Keratinocyte (primary cell): ENCODE results near the gene RASEF. TPM values are rescaled to one million over a fixed set of nuclear protein-coding genes. Genes with fewer than 3 reads are reported as not detected.

Experiments
- DNase-seq: peaks from one replicate; pipeline ENCODE4 v3.0.0-alpha.2; 2011; ENCODE audit warnings: low read depth, missing footprints, low spot score
- FAIRE-seq: peaks from 2 replicates; lab custom pipeline; 2011; peaks lifted over from hg19 to GRCh38; lab: Jason Lieb, UNC
- H2AFZ ChIP-seq: 2 replicates; pipeline ENCODE4 v1.6.0; 2012; ENCODE audit warnings: low read length, control low read depth, inconsistent platforms; ENCODE audit not compliant: control insufficient read depth
- H3K27ac ChIP-seq: 2 replicates; pipeline ENCODE4 v1.5.1; 2011; ENCODE audit warnings: low read length; ENCODE audit not compliant: control insufficient read depth, insufficient read depth
- H3K27me3 ChIP-seq: 3 replicates; pipeline ENCODE4 v1.6.0; 2011; ENCODE audit warnings: low read length; ENCODE audit not compliant: control insufficient read depth, insufficient read depth; ENCODE audit errors: extremely low read depth
- H3K36me3 ChIP-seq, 2 experiments: 2 replicates in 1 of 2; 3 replicates in 1 of 2; pipeline ENCODE4 v1.5.1; 2011; ENCODE audit warnings: low read length in 2 of 2, mild to moderate bottlenecking in 1 of 2; ENCODE audit not compliant: control insufficient read depth in 2 of 2, insufficient read depth in 2 of 2; ENCODE audit errors: extremely low read depth in 1 of 2
- H3K4me1 ChIP-seq: 3 replicates; pipeline ENCODE4 v1.5.1; 2011; ENCODE audit warnings: low read length; ENCODE audit not compliant: control insufficient read depth, insufficient read depth; ENCODE audit errors: extremely low read depth
- H3K4me2 ChIP-seq: 3 replicates; pipeline ENCODE4 v1.6.0; 2011; ENCODE audit warnings: low read depth, low read length; ENCODE audit not compliant: control insufficient read depth, insufficient read depth; ENCODE audit errors: extremely low read depth
- H3K4me3 ChIP-seq, 3 experiments: fragments of 200-600 bp in 1 of 3; sonication (generic) in 1 of 3; 2 replicates in 2 of 3; 3 replicates in 1 of 3; pipeline ENCODE4 v1.5.1; 2011 to 2016; ENCODE audit warnings: low read length in 3 of 3, mild to moderate bottlenecking in 3 of 3, control low read depth in 2 of 3, inconsistent platforms in 1 of 3, low read depth in 1 of 3, mixed read lengths in 1 of 3, mixed run types in 1 of 3, moderate library complexity in 1 of 3; ENCODE audit not compliant: control insufficient read depth in 2 of 3, insufficient read depth in 2 of 3; ENCODE audit errors: extremely low read depth in 1 of 3
- H3K79me2 ChIP-seq: 2 replicates; pipeline ENCODE4 v1.6.0; 2012; ENCODE audit warnings: low read length; ENCODE audit not compliant: control insufficient read depth, insufficient read depth
- H3K9ac ChIP-seq: 3 replicates; pipeline ENCODE4 v1.6.0; 2011; ENCODE audit warnings: low read length; ENCODE audit not compliant: control insufficient read depth, insufficient read depth; ENCODE audit errors: extremely low read depth
- H3K9me1 ChIP-seq: 3 replicates; pipeline ENCODE4 v1.6.0; 2011; ENCODE audit warnings: low read length; ENCODE audit not compliant: control insufficient read depth, insufficient read depth; ENCODE audit errors: extremely low read depth
- H3K9me3 ChIP-seq: 2 replicates; pipeline ENCODE4 v1.5.1; 2012; ENCODE audit warnings: low read depth, low read length; ENCODE audit not compliant: control insufficient read depth
- H4K20me1 ChIP-seq: 3 replicates; pipeline ENCODE4 v1.6.0; 2011; ENCODE audit warnings: low read length; ENCODE audit not compliant: control insufficient read depth, insufficient read depth; ENCODE audit errors: extremely low read depth
- EZH2 ChIP-seq: IDR thresholded peaks from one replicate; pipeline ENCODE4 v1.6.1; 2012; ENCODE audit warnings: inconsistent platforms, mild to moderate bottlenecking, low read length, moderate library complexity
- dilution Hi-C: fragments of 300-500 bp; cut with MboI; formaldehyde crosslinking; loops from one replicate; pipeline ENCODE4 v1.7.0; 2020; ENCODE audit warnings: low sequenced_read_pairs; ENCODE audit not compliant: extremely low pct_ligation_motif_present
- polyA plus RNA-seq, 5 experiments: library from polyadenylated mRNA; depleted of rRNA in 3 of 5; stranded (reverse) in 3 of 5; stranded (forward) in 1 of 5; unstranded in 1 of 5; fragments of >200 nt; gene quantifications; 1 replicate in 1 of 5; 2 replicates in 3 of 5; 3 replicates in 1 of 5; pipeline versions ENCODE4 v1.2.1 to v1.2.3, GENCODE V29; 2011 to 2012; ENCODE audit warnings: missing spikeins in 2 of 5, low read depth in 1 of 5, low replicate concordance in 1 of 5
- TF ChIP-seq, protein P1 (sequence below), 3 experiments: IDR thresholded peaks in 1 of 3; conservative IDR thresholded peaks in 1 of 3; optimal IDR thresholded peaks in 1 of 3; 2 replicates in 2 of 3; 3 replicates in 1 of 3; pipeline versions ENCODE3 to v1.5.1; 2011; ENCODE audit warnings: low read length in 3 of 3, mild to moderate bottlenecking in 3 of 3, moderate library complexity in 2 of 3, control low read depth in 1 of 3, inconsistent platforms in 1 of 3; ENCODE audit not compliant: insufficient read depth in 2 of 3; ENCODE audit errors: extremely low read depth in 1 of 3

The RASEF gene
- polyA plus RNA-seq, 1 donor (not counting 4 experiments of a cell fraction or from before 2014, with no cell fraction given), result 0.28 TPM

DNA sequence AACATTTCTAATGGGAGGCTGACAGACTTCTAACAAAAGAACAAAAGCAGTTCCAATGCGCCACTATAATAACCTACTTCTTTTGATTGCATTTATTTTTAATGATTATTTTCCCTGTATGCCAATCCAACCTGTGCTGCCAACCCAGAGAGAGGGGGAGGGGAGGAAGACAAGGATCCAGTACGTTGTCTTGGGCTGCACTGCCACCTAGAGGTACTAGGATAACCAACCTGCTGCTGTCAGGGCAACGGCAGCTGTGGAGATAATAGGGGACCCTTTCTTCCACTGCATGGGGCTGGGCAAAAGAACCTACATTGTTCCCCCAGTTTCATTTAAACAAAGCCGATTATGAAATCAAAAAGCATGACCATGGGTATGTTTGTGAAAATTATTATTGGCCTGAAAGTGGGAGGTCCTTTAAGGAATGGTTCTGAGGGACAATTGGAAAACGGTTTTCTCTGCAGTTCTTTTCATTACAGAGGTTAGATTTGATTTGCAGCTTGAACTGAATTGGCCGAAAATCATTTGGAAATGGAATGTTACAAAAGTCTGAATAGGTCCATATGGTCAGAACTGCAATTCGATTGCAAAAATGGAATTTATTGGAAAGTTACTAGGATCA is 101.3 kb downstream of the RASEF start:
- H4K20me1 ChIP-seq, result no peaks in the 10 kb centered on the region
- H3K27me3 ChIP-seq, result no peaks in the 10 kb centered on the region
- H3K27ac ChIP-seq, result no peak overlapping the region
- H3K9me1 ChIP-seq, result no peaks in the 10 kb centered on the region
- peak; percentile 63 for FAIRE-seq
- no peaks in the 10 kb centered on the region for H3K36me3 ChIP-seq
- dilution Hi-C loops, result no loop called here
- peak; percentile 56 for DNase-seq
- H3K4me3 ChIP-seq, result no peak overlapping the region
- no peaks in the 10 kb centered on the region for H3K9me3 ChIP-seq
- no peaks in the 10 kb centered on the region for H3K79me2 ChIP-seq
- H2AFZ ChIP-seq, result no peak overlapping the region
- no peak overlapping the region for H3K4me2 ChIP-seq
- H3K4me1 ChIP-seq, result no peaks in the 10 kb centered on the region
- no peak for TF ChIP-seq EZH2
- TF ChIP-seq, protein P1, sequence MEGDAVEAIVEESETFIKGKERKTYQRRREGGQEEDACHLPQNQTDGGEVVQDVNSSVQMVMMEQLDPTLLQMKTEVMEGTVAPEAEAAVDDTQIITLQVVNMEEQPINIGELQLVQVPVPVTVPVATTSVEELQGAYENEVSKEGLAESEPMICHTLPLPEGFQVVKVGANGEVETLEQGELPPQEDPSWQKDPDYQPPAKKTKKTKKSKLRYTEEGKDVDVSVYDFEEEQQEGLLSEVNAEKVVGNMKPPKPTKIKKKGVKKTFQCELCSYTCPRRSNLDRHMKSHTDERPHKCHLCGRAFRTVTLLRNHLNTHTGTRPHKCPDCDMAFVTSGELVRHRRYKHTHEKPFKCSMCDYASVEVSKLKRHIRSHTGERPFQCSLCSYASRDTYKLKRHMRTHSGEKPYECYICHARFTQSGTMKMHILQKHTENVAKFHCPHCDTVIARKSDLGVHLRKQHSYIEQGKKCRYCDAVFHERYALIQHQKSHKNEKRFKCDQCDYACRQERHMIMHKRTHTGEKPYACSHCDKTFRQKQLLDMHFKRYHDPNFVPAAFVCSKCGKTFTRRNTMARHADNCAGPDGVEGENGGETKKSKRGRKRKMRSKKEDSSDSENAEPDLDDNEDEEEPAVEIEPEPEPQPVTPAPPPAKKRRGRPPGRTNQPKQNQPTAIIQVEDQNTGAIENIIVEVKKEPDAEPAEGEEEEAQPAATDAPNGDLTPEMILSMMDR (optimal IDR thresholded peaks at IDR 0.05 in 1 of 3, IDR thresholded peaks at IDR 0.05 in 1 of 3, conservative IDR thresholded peaks at IDR 0.05 in 1 of 3; ENCODE audit: extremely low read depth in 1 of 3, insufficient read depth in 2 of 3, low read length in 3 of 3), result peak; percentile 78 to 98 (median 87)
- H3K9ac ChIP-seq, result no peak overlapping the region

DNA sequence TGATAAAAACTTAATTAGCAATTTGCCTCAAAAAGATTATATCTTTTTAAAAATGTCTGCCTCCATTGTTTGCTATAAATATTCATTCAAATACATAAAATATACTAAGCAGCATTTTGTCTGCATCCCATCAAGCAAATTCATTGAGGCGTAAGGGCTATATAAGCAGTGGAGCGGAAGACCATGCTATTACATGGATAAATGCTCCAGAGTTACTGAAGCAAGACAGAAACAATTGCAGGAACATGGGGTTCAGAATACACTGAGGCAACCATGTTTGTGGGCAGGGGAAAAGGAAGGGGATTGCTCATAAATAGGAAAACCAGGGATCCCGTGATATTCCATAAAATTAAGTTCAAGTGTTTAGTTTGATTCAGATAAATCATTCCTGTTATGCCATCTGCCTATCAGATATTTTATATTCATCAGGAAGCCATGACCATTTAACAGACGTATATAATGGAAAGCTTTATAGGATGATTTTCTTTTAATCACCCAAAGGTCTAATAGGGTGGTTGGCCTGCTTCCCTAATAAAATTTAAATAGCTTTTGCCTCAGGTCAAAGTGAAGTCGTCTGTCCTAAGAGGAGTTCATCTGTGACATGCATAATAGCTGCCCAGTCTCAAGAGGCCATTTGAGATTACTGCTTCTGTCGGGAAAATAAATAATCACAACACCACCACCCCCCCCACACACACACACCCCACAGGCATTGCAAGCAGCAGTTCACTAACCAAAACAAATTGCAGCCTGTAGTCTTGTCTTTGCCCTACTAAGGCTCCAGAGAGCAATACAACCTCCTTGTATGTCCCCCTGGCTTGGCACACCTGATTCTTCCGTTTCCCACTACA is 105.2 kb downstream of the RASEF start:
- dilution Hi-C loops, result no loop called here
- FAIRE-seq, result no peak
- H3K79me2 ChIP-seq, result no peaks in the 10 kb centered on the region

More for the DNA sequence above, 105.2 kb downstream of the RASEF start:
- no peaks in the 10 kb centered on the region for H3K9me3 ChIP-seq
- no peaks in the 10 kb centered on the region for H4K20me1 ChIP-seq
- H3K27me3 ChIP-seq, result no peaks in the 10 kb centered on the region
- no peak overlapping the region for H3K27ac ChIP-seq
- H3K4me3 ChIP-seq, result no peak overlapping the region
- no peaks in the 10 kb centered on the region for H3K9me1 ChIP-seq
- no peak overlapping the region for H3K9ac ChIP-seq
- no peak overlapping the region for H3K4me2 ChIP-seq
- TF ChIP-seq, protein P1 (optimal IDR thresholded peaks at IDR 0.05 in 1 of 3, IDR thresholded peaks at IDR 0.05 in 1 of 3, conservative IDR thresholded peaks at IDR 0.05 in 1 of 3; ENCODE audit: extremely low read depth in 1 of 3, insufficient read depth in 2 of 3, low read length in 3 of 3), result no peak
- no peak for TF ChIP-seq EZH2
- no peaks in the 10 kb centered on the region for H3K36me3 ChIP-seq
- no peak overlapping the region for H2AFZ ChIP-seq
- DNase-seq, result no peak
- H3K4me1 ChIP-seq, result no peaks in the 10 kb centered on the region
